HG03571 (cell line): ENCODE data around the gene RMRP.
"Not testable (repeated sequence)": the region's sequence is repeated elsewhere in the genome, so short reads cannot be mapped to it uniquely, and the experiment has no call there.

ENCODE experiments used
- ATAC-seq: cut with Tn5 transposase; IDR thresholded peaks from one replicate; pipeline ENCODE4 v1.9.1; 2021; ENCODE audit not compliant: unreplicated experiment

RMRP gene

GRCh38 chr9:35615981-35616680 is 41.7 kb downstream of the RMRP start:
- no peak for ATAC-seq

DNA sequence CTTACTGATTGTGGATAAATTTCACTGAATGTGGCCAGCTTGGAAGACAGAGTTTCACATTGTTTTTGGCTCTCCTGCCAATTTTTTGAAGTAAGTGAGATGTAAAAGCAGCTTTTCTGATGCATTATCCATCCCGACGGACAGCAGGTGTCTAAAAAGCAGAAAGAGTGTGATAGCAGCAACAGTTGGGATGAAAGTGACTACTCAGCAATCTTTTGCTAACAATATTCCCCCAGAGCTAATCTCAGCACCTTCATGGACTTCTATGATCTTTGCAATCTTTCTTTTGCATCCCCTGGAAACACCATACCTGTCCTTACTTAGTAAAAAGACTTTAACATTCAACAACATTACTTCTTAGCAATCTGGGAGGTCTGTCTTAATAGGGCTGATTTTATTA is 45.0 kb downstream of the RMRP start:
- ATAC-seq = no peak

DNA sequence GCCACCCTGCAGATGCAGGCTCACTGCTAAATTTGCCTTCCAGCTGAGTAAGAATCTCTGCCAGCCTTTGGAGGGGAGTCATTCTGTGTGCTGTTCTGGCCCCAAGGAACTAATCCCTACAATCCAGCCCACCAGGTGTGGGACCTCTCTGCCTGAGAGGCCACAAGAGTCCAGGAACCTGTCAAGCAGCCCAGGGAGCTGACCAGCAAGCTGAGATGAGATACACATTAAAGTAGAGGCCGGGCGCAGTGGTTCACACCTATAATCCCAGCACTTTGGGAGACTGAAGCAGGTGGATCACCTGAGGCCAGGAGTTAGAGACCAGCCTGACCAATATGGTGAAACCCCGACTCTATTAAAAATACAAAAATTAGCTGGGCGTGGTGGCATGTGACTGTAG is 45.8 kb downstream of the RMRP start:
- ATAC-seq = not testable (repeated sequence)

- no peak for ATAC-seq
These were observed 46.5 kb downstream of the RMRP start for GRCh38 chr9:35611230-35611797.

GRCh38 chr9:35609820-35610163 is 48.0 kb downstream of the RMRP start:
- no peak for ATAC-seq

- no peak for ATAC-seq
These were observed 48.6 kb downstream of the RMRP start for GRCh38 chr9:35609001-35609819.

DNA sequence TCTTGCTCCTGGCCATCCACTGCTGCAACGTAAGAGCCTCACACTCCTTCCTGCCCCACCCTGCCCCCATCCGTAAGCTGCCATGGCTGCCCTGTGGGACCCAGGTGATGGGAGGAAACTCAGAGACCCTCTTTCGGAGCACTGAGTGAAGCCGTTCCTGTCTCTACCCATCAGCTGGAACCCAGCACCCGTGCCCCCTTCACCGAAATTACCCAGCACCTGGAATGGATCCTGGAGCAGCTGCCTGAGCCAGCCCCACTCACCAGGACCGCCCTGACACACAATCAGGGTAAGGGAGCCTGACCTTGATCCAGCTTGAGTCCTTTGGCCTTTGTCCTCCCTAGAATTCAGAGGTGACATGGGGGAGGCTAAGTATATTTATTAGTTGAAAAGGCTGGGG is 49.6 kb downstream of the RMRP start:
- no peak for ATAC-seq
